ENCODE data around the gene HSPA12B. TPM values are rescaled to one million over a fixed set of nuclear protein-coding genes. Genes with fewer than 3 reads are reported as not detected.

The HSPA12B gene
- polyA plus RNA-seq, 4 donors, result 14.4 to 19.7 (median 16.4) TPM

DNA sequence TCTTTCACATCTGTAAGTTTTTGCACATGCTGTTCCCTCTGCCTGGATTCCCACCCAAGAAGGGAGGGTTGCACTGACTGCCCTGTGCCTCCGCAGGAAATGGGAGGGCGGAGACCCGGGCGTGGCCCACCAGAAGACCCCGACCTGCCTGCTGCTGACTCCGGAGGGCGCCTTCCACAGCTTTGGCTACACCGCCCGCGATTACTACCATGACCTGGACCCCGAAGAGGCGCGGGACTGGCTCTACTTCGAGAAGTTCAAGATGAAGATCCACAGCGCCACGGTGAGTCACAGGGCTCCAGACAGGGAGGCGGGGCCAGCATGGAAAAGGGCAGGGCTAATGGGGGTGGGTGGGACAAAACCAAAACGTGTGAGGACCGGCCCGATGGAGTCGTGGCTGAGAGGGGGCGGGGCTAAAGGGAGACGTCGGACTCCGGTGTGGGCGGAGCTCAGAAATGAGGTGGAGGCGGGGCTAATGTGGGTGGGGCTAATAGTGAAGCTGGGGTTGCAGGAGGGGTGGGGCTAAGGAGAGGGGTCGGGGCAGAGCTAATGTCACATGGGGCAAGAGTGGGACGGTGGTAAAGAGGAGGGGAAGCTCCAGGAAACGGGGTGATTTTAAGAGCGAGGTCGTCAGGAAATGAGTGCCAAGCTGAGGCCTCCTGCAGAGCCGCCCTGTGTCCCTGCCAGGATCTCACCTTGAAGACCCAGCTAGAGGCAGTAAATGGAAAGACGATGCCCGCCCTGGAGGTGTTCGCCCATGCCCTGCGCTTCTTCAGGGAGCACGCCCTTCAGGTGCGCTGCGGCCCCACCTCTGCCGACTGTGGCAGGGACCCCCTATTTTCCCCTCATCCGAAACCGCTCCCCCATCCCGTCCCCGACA lies 12.6 kb downstream of the HSPA12B start:
- DNase-seq (ENCODE audit: low read depth in 4 of 4, low spot score in 2 of 4), result no peak

DNA sequence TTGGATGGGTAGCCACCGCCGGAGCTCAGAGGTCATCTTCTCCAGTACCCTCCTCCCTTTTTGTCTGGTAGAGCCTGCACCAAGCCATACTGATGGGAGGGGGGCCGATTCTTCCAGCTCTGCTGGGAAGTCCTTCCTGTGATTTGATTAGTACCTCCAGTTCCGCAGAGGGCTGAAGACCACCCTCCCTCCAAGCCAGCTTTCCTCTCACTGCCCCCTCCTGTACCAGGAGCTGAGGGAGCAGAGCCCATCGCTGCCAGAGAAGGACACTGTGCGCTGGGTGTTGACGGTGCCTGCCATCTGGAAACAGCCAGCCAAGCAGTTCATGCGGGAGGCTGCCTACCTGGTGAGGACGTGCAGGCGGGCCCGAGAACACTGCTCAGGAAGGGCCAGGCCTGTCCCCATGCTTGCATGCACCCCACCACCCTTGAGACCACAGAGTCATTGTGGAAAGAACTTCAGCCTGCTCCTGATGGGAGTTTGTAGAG lies 13.2 kb downstream of the HSPA12B start:
- no peak for DNase-seq (ENCODE audit: low read depth in 4 of 4, low spot score in 2 of 4)

- DNase-seq (ENCODE audit: low read depth in 4 of 4, low spot score in 2 of 4), result no peak
Measured at GRCh38 chr20:3747471-3747870, 15.0 kb downstream of the HSPA12B start.

DNA sequence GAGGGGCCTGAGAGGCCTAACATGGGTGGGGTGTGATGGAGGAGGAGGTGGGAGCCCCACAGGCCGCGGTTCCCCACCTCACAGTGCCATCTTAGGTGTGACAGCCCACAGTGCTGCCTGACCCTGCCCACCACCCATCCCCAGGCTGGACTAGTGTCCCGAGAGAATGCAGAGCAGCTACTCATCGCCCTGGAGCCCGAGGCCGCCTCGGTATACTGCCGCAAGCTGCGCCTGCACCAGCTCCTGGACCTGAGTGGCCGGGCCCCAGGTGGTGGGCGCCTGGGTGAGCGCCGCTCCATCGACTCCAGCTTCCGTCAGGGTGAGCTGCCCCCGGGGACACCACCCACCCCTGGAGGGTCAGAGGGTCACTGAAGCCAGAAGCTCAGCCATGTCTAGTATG lies 15.6 kb downstream of the HSPA12B start:
- no peak for DNase-seq (ENCODE audit: low read depth in 4 of 4, low spot score in 2 of 4)

DNA sequence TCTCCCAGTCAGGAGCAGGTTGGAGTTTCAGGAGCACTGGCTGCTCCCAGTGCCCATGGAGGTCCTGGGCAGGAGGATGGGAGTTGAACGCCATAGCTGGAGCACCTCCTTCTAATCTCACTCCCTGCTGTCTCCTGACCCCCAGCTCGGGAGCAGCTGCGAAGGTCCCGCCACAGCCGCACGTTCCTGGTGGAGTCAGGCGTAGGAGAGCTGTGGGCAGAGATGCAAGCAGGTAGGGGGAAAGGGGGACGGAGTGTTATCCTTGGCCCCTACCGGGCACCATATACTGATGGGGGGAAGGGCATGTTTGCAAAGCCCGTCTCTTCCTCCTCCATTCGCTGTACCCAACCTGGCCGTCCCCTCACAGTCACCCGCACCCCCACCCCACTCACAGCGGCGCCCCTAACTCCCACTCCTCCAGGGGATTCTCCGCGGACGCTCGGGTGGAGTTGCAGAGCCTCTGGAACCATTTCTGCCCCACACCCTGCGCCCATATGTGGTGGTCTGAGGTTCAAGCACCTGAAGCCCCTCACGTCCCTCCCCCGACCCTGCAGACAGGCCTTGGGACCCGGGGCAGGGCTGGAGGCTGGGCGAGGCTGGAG lies 16.7 kb downstream of the HSPA12B start:
- no peak for DNase-seq (ENCODE audit: low read depth in 4 of 4, low spot score in 2 of 4)

GRCh38 chr20:3749689-3750531 lies 17.4 kb downstream of the HSPA12B start:
- DNase-seq (ENCODE audit: low read depth in 4 of 4, low spot score in 2 of 4), result no peak

- no peak for DNase-seq (ENCODE audit: low read depth in 4 of 4, low spot score in 2 of 4)
Measured at GRCh38 chr20:3751305-3751674, 18.8 kb downstream of the HSPA12B start.

GRCh38 chr20:3751675-3752385 lies 19.3 kb downstream of the HSPA12B start:
- DNase-seq (ENCODE audit: low read depth in 4 of 4, low spot score in 2 of 4), result no peak

DNA sequence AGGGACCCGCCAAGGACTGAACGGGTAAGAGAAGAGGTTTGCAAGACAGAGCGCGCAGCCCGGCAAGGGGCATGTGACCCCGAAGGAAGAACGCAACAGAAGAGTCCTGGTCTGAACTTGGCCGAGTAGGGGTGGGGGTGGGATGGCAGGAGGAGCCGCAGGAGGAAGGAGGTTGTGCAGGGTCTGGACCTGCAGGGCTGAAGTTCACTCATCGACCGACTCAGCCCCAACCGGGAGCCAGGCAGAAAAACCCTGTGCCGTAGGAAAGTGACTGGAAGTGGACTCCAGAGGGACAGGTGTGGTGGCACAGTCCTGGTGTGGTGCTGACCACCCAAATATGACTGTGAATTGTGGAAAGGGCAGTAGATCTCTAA lies 19.9 kb downstream of the HSPA12B start:
- no peak for DNase-seq (ENCODE audit: low read depth in 4 of 4, low spot score in 2 of 4)

- no peak for DNase-seq (ENCODE audit: low read depth in 4 of 4, low spot score in 2 of 4)
Measured at GRCh38 chr20:3753098-3753497, 20.6 kb downstream of the HSPA12B start.

GRCh38 chr20:3753501-3754275 lies 21.2 kb downstream of the HSPA12B start:
- no peak for DNase-seq (ENCODE audit: low read depth in 4 of 4, low spot score in 2 of 4)

- no peak for DNase-seq (ENCODE audit: low read depth in 4 of 4, low spot score in 2 of 4)
Measured at GRCh38 chr20:3754276-3754630, 21.8 kb downstream of the HSPA12B start.

- DNase-seq (ENCODE audit: low read depth in 4 of 4, low spot score in 2 of 4), result no peak
Measured at GRCh38 chr20:3755269-3755668, 22.8 kb downstream of the HSPA12B start.

GRCh38 chr20:3755814-3756480 lies 23.5 kb downstream of the HSPA12B start:
- no peak for DNase-seq (ENCODE audit: low read depth in 4 of 4, low spot score in 2 of 4)

DNA sequence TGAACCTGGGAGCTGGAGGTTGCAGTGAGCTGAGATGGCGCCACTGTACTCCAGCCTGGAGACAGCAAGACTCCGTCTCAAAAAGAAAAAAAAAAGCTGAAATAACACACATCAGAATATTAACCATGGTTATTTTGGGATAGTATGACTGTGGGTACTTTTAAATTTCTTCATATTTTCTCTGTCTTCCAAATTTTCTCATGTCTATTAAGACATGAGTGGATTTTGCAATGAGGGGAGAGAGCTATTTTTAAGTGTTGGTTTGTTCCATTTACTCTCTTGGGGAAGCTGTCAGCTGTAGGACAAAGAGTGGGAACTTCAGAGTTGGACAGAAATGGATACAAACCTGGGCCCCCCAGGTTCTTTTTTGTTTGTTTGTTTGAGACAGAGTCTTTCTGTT lies 24.8 kb downstream of the HSPA12B start:
- DNase-seq (ENCODE audit: low read depth in 4 of 4, low spot score in 2 of 4), result no peak

GRCh38 chr20:3758566-3758965 lies 26.1 kb downstream of the HSPA12B start:
- DNase-seq (ENCODE audit: low read depth in 4 of 4, low spot score in 2 of 4), result no peak

- no peak for DNase-seq (ENCODE audit: low read depth in 4 of 4, low spot score in 2 of 4)
Measured at GRCh38 chr20:3759316-3759823, 26.9 kb downstream of the HSPA12B start.

- no peak for DNase-seq (ENCODE audit: low read depth in 4 of 4, low spot score in 2 of 4)
Measured at GRCh38 chr20:3759884-3760283, 27.4 kb downstream of the HSPA12B start.

Data from left renal cortex interstitium (tissue), 4 donors.